Mesodermal cell (in vitro differentiated cells): ENCODE results near the gene BRCA1.

ENCODE experiments used
- H3K27ac ChIP-seq: 2 replicates; pipeline ENCODE4 v1.7.0; 2013; ENCODE audit warnings: mild to moderate bottlenecking, low read depth, low read length, moderate library complexity; ENCODE audit not compliant: severe bottlenecking
- H3K36me3 ChIP-seq: 2 replicates; pipeline ENCODE4 v1.7.1; 2013; ENCODE audit warnings: mild to moderate bottlenecking, low read length, moderate library complexity; ENCODE audit not compliant: control insufficient read depth, insufficient read depth
- H3K4me1 ChIP-seq: one replicate; pipeline ENCODE4 v1.7.1; 2013; ENCODE audit warnings: mild to moderate bottlenecking, low read length; ENCODE audit not compliant: insufficient read depth, control insufficient read depth, poor library complexity, severe bottlenecking
- H3K4me3 ChIP-seq: 2 replicates; pipeline ENCODE4 v1.7.0; 2013; ENCODE audit warnings: low read length, control low read depth, mild to moderate bottlenecking; ENCODE audit not compliant: insufficient read depth, poor library complexity, severe bottlenecking; ENCODE audit errors: extremely low read depth
- H3K9me3 ChIP-seq: 2 replicates; pipeline ENCODE4 v1.7.1; 2013; ENCODE audit warnings: mild to moderate bottlenecking, low read length, moderate library complexity; ENCODE audit not compliant: control insufficient read depth
- WGBS, 2 experiments: methylation state at CpG; one replicate each; pipeline ENCODE4 v1.1.5; 2013; ENCODE audit warnings: missing lambda C conversion rate in 2 of 2; ENCODE audit not compliant: insufficient coverage in 2 of 2; 5-methylcytosine and 5-hydroxymethylcytosine counted together

The BRCA1 gene

DNA sequence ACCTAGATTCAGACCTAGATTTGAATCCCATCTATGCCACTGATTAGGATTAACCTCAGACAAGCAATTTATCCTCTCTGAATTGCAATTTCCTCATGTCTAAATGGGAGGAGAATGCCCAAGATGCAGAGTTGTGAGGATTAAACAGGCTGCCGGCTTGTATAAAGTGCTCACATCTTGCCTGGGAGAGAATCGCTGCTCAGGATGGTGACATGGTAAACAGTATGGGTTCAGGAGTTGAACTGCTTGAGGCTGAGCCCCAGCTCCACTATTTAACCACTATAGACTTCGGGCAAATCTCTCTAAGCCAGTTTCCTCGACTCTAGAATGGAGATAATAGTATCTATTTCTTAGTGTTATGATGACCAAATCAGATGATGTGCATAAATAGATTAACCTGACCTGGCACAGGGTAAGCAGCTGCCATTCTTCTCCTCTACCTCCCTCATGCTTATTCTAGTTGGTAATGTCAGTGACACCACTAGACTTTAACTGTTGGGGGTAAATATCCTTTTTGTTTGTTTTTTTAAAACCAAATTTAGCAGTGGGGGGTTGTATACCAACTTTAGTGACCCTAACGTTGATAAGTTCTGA, 127.7 kb downstream of the BRCA1 start:
- Histone ChIP-seq H3K36me3 (peaks cover 57% of the 10 kb centered on the region), H3K27ac (peak overlapping the region; percentile 99), H3K4me3 (peak overlapping the region; percentile 32), H3K9me3 (no peaks in the 10 kb centered on the region), H3K4me1 (peaks cover 23% of the 10 kb centered on the region)
- WGBS, 2 experiments, result 50% methylated on average over 1 to 3 of the region's 5 CpGs
